PC-3 (cell line): ENCODE data around the gene EPHB3.

Experiments used
- EZH2 ChIP-seq: fragments of 300-600 bp; sonication (generic); IDR thresholded peaks from one replicate; pipeline ENCODE4 v1.6.1; 2017; ENCODE audit warnings: antibody characterized with exemption, mild to moderate bottlenecking, low read length; ENCODE audit not compliant: unreplicated experiment
- EZH2phosphoT487 ChIP-seq: fragments of 300-600 bp; sonication (generic); IDR thresholded peaks from 2 replicates; pipeline ENCODE4 v1.6.1; 2018; ENCODE audit warnings: mild to moderate bottlenecking, antibody characterized with exemption, low read length, borderline replicate concordance
- TF ChIP-seq, protein P1 (sequence below): fragments of 300-600 bp; sonication (generic); conservative IDR thresholded peaks from 2 replicates; pipeline ENCODE4 v1.5.1; 2017; ENCODE audit warnings: antibody characterized with exemption, low read depth, mild to moderate bottlenecking, low read length

DNA sequence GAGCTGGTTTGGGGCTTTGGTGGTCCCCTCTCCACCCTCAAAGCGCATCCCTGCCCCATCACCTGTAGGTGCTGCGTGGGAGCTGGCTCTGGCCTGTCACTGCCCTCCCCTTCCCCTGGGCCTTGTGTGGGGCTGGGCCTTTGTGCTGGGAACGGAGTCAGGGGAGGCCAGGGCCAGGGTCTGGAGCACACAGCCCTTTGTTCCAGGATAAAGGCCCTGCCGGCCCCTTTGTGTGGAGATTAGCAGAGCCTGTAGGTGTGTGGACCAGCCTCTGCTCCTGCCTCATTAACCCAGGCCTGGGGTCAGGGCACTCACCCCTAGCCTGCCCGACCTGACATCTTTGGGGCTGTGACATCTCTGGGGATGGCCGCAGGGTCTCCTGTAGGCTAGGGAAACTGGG is 8.9 kb downstream of the EPHB3 start:
- TF ChIP-seq, protein P1, sequence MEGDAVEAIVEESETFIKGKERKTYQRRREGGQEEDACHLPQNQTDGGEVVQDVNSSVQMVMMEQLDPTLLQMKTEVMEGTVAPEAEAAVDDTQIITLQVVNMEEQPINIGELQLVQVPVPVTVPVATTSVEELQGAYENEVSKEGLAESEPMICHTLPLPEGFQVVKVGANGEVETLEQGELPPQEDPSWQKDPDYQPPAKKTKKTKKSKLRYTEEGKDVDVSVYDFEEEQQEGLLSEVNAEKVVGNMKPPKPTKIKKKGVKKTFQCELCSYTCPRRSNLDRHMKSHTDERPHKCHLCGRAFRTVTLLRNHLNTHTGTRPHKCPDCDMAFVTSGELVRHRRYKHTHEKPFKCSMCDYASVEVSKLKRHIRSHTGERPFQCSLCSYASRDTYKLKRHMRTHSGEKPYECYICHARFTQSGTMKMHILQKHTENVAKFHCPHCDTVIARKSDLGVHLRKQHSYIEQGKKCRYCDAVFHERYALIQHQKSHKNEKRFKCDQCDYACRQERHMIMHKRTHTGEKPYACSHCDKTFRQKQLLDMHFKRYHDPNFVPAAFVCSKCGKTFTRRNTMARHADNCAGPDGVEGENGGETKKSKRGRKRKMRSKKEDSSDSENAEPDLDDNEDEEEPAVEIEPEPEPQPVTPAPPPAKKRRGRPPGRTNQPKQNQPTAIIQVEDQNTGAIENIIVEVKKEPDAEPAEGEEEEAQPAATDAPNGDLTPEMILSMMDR, result no peak
- TF ChIP-seq EZH2, result no peak
- no peak for TF ChIP-seq EZH2phosphoT487
